GM11168 (cell line): Measurements from ENCODE around the gene ZBTB46.
"Not testable (repeated sequence)": the region's sequence is repeated elsewhere in the genome, so short reads cannot be mapped to it uniquely, and the experiment has no call there.

Source experiments
- in situ Hi-C: fragments of 300-500 bp; cut with MboI; formaldehyde crosslinking; loops from one replicate; pipeline ENCODE4 v1.12.0; 2022; ENCODE audit warnings: low sequenced_read_pairs; ENCODE audit not compliant: unreplicated experiment

ZBTB46 gene, protein sequence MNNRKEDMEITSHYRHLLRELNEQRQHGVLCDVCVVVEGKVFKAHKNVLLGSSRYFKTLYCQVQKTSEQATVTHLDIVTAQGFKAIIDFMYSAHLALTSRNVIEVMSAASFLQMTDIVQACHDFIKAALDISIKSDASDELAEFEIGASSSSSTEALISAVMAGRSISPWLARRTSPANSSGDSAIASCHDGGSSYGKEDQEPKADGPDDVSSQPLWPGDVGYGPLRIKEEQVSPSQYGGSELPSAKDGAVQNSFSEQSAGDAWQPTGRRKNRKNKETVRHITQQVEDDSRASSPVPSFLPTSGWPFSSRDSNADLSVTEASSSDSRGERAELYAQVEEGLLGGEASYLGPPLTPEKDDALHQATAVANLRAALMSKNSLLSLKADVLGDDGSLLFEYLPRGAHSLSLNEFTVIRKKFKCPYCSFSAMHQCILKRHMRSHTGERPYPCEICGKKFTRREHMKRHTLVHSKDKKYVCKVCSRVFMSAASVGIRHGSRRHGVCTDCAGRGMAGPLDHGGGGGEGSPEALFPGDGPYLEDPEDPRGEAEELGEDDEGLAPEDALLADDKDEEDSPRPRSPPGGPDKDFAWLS

DNA sequence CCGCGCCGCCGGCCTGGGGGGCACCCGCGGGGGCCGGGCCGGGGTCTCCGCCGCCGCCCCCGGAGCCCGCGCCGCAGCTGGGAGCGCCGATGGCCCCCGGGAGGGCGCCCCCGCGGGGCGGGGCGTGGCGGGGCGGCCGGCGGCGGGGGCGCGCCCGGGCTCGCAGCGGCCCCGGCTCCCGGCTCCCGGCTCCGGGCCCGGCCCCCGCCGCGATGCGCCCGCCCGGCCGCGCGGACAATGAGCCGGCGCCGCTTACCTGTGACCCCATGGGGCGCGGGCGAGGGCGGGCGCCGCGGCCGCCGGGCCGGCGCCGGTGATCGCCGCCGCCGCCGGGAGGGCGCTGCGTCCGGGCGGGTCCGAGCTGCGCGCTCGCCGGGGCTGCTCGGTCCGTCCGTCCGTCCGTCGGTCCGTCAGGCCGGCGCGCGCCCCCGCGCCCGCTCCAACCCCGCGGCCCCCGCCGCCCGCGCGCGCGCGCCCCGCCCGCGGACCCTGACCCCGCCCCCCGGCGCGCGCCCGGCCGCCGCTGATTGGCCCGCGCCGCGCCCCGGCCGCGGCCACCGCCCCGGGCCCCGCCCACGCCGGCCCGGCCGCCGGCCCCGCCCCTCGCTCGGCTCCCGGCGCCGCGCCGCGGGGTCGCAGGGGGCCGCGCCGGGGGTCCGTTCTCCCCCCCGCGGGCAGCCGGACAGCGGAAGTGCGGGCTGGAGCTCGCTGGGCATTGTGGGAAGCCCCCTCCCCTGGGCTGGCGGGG lies at the start of gene ZBTB46:
Gene ZBTB46, minus strand, starts transcription at position 424 of the 748 bp plus-strand sequence. CDS start 40,507 bp downstream, outside the sequence.
- in situ Hi-C loops = no loop called here

DNA sequence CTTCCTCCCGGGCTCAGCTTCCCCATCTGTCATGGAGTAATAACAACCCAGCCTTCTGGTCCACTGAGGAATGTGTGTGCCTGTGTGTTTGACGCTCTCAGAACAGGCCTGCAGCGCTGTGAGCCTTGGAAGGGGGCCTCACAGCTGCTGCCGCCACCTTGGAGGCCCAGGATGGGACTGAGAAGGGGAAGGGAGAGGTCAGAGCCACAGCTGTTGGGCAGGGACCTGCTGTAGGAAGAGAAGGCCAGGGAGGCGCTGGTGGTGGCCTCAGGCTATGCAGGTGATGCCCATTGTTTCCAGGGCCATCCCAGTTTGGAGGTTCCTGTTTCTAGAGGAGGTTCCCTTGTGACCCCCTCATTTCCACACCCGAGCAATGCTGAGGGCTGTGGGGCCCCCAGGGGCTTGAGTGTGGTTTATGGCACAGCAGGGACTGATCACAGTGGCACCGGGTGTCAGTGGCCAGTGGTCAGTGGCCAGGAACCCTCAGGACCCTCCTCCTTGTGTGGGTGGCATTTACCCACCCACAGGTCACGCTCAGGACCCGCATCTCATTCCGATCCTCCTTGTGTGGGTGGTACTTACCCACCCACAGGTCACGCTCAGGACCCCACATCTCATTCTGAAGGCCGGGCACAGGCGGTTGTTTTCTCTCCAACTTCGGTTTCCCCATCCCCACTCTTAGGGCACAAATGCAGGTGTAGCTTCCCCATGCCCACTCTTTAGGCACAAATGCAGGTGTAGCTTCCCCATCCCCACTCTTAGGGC lies 48.0 kb upstream of the ZBTB46 start:
- in situ Hi-C loops = no loop called here

- in situ Hi-C loops = no loop called here
Measured at GRCh38 chr20:63877755-63878470, 46.8 kb upstream of the ZBTB46 start.

- in situ Hi-C loops = no loop called here
Measured at GRCh38 chr20:63876489-63877036, 45.5 kb upstream of the ZBTB46 start.

DNA sequence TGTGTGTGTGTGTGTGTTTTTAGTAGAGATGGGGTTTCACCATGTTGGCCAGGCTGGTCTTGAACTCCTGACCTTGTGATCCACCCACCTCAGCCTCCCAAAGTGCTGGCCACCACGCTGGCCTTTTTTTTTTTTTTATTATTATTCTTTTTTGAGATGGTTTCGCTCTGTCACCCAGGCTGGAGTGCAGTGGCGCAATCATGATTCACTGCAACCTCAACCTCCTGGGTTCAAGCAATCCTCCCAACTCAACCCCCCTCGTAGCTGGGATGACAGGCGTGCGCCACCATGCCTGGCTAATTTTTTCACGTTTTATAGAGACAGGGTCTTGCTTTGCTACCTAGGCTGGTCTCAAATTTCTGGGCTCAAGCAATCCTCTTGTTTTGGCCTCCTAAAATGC lies 43.2 kb upstream of the ZBTB46 start:
- in situ Hi-C loops = not testable (repeated sequence)

DNA sequence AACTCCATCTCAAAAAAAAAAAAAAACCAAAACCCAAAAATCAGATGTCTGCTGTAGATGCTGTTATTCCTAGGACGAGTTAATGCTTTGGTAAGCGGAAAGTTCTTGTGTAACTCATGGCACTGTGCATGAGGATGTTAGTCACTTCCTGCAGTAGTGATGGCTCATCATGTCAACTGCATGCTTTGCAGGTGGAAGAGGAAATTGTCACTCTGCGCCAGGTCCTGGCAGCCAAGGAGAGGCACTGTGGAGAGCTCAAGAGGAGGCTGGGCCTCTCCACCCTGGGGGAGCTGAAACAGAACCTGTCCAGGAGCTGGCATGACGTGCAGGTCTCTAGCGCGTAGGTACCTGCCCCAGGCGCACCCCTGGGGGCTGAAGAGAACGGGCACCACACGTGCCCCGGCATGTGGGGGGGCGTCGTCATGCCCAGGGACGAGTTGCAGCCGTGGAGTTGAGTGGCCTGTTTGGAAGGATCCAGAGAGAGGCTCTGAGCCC lies 42.5 kb upstream of the ZBTB46 start:
- in situ Hi-C loops = no loop called here

GRCh38 chr20:63868264-63868663 lies 37.2 kb upstream of the ZBTB46 start:
- in situ Hi-C loops = no loop called here

- in situ Hi-C loops = not testable (repeated sequence)
Measured at GRCh38 chr20:63867042-63867441, 36.0 kb upstream of the ZBTB46 start.

GRCh38 chr20:63864978-63865640 lies 34.0 kb upstream of the ZBTB46 start, which contains the start of gene TPD52L2:
TSS of gene TPD52L2 (plus strand) at chr20:63865270. CDS start at chr20:63865366, 96 bp downstream.
- in situ Hi-C loops = no loop called here

DNA sequence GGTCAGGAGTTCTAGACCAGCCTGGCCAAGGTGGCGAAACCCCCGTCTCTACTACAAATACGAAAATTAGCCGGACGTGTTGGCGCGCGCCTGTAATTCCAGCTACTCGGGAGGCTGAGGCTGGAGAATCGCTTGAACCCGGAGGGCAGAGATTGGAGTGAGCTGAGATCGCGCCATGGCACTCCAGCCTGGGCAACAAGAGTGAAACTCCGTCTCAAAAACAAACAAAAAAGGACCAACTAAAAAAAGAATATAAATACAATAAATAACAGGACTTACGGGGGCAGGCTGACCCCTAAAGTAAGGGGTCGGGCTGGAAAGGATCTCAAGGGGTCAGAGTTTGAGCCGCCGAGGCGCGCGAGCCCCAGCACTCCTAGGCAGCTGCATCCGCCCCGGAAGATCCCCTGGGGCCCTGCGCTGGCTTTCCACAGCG lies 33.5 kb upstream of the ZBTB46 start:
- in situ Hi-C loops = no loop called here

GRCh38 chr20:63863798-63864544 lies 32.9 kb upstream of the ZBTB46 start:
- in situ Hi-C loops = no loop called here

GRCh38 chr20:63863021-63863797 lies 32.1 kb upstream of the ZBTB46 start:
- in situ Hi-C loops = no loop called here

DNA sequence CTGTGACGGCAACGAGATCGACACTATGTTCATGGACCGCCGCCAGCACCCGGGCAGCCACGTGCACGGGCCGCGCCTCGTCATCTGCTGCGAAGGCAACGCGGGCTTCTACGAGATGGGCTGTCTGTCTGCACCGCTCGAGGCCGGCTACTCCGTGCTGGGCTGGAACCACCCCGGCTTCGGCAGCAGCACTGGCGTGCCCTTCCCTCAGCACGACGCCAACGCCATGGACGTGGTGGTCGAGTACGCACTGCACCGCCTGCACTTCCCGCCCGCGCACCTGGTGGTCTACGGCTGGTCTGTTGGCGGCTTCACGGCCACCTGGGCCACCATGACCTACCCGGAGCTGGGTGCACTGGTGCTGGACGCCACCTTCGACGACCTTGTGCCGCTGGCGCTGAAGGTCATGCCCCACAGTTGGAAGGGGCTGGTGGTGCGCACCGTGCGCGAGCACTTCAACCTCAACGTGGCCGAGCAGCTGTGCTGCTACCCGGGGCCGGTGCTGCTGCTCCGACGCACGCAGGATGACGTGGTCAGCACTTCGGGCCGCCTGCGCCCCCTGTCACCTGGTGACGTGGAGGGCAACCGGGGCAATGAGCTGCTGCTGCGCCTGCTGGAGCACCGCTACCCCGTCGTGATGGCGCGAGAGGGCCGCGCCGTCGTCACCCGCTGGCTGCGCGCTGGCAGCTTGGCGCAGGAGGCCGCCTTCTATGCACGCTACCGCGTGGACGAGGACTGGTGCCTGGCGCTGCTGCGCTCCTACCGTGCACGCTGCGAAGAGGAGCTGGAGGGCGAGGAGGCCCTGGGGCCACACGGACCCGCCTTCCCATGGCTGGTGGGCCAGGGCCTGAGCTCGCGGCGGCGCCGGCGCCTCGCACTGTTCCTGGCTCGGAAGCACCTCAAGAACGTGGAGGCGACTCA lies 31.2 kb upstream of the ZBTB46 start:
- in situ Hi-C loops = no loop called here

DNA sequence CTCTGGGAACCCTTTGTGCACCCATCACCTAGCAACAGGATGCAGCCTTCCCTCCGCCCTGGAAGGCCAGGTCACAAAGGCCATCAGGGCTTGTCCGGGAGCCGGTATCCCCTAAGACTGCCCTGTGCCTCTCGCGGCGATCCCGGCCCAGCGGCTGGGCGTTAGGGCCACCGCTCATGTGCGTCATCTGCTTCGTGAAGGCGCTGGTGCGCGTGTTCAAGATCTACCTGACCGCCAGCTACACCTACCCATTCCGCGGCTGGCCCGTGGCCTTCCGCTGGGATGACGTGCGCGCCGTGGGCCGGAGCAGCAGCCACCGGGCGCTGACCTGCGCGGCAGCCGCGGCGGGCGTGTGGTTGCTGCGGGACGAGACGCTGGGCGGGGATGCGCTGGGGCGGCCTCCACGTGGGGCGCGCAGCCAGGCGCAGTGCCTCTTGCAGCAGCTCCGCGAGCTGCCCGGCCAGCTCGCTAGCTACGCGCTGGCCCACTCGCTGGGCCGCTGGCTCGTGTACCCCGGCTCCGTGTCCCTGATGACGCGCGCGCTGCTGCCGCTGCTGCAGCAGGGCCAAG lies 30.4 kb upstream of the ZBTB46 start, which contains the start of gene ABHD16B:
Gene ABHD16B, plus strand, starts transcription at position 134 of the 570 bp plus-strand sequence. Its CDS starts 43 bp downstream, at position 177.
- in situ Hi-C loops = no loop called here

GRCh38 chr20:63860325-63861051 lies 29.4 kb upstream of the ZBTB46 start:
- in situ Hi-C loops = no loop called here
